Mesendoderm (in vitro differentiated cells): ENCODE results near the gene IL11RA.

ENCODE experiments used
- DNase-seq: peaks from one replicate; pipeline ENCODE4 v3.0.0; 2013
- H2AK5ac ChIP-seq: 2 replicates; pipeline ENCODE4 v1.6.1; 2013; ENCODE audit warnings: low read length, inconsistent platforms
- H2BK120ac ChIP-seq: 2 replicates; pipeline ENCODE4 v1.6.1; 2013; ENCODE audit warnings: low read depth, mild to moderate bottlenecking, low read length, moderate library complexity, mixed read lengths
- H2BK15ac ChIP-seq: replicated peaks from 2 replicates; pipeline ENCODE4 v1.6.1; 2013; ENCODE audit warnings: low read depth, mild to moderate bottlenecking, moderate library complexity
- H2BK5ac ChIP-seq: 2 replicates; pipeline ENCODE4 v1.6.1; 2013; ENCODE audit warnings: low read length, inconsistent platforms
- H3K18ac ChIP-seq: 2 replicates; pipeline ENCODE4 v1.6.1; 2013; ENCODE audit warnings: mild to moderate bottlenecking, low read length, mixed read lengths
- H3K23ac ChIP-seq: one replicate; pipeline ENCODE4 v1.6.1; 2013; ENCODE audit warnings: low read length
- H3K27ac ChIP-seq: 2 replicates; pipeline ENCODE4 v1.5.1; 2013; ENCODE audit warnings: low read depth, mild to moderate bottlenecking, inconsistent platforms, low read length, moderate library complexity
- H3K27me3 ChIP-seq: 2 replicates; pipeline ENCODE4 v1.6.1; 2013; ENCODE audit warnings: low read length, control low read depth, mild to moderate bottlenecking, inconsistent platforms; ENCODE audit not compliant: insufficient read depth, poor library complexity
- H3K36me3 ChIP-seq: 2 replicates; pipeline ENCODE4 v1.6.1; 2013; ENCODE audit warnings: low read length, inconsistent platforms; ENCODE audit not compliant: control insufficient read depth, insufficient read depth
- H3K4ac ChIP-seq: one replicate; pipeline ENCODE4 v1.6.1; 2013; ENCODE audit warnings: low read depth, mild to moderate bottlenecking, low read length, moderate library complexity
- H3K4me1 ChIP-seq: 2 replicates; pipeline ENCODE4 v1.6.1; 2013; ENCODE audit warnings: low read depth, low read length, inconsistent platforms; ENCODE audit not compliant: control insufficient read depth
- H3K4me2 ChIP-seq: 2 replicates; pipeline ENCODE4 v1.6.1; 2013; ENCODE audit warnings: low read length
- H3K4me3 ChIP-seq: 2 replicates; pipeline ENCODE4 v1.5.1; 2013; ENCODE audit warnings: mild to moderate bottlenecking, low read length
- H3K56ac ChIP-seq: one replicate; pipeline ENCODE4 v1.6.1; 2013; ENCODE audit warnings: low read length
- H3K79me1 ChIP-seq: 2 replicates; pipeline ENCODE4 v1.6.1; 2013; ENCODE audit warnings: low read length, inconsistent platforms
- H3K79me2 ChIP-seq: 2 replicates; pipeline ENCODE4 v1.6.1; 2013; ENCODE audit warnings: mild to moderate bottlenecking, low read length; ENCODE audit not compliant: control insufficient read depth, insufficient read depth
- H3K9ac ChIP-seq: 2 replicates; pipeline ENCODE4 v1.6.1; 2013; ENCODE audit warnings: low read length, inconsistent platforms
- H4K5ac ChIP-seq: one replicate; pipeline ENCODE4 v1.6.1; 2013; ENCODE audit warnings: low read length
- H4K8ac ChIP-seq: one replicate; pipeline ENCODE4 v1.6.1; 2013; ENCODE audit warnings: low read depth, mild to moderate bottlenecking, control low read depth, low read length, moderate library complexity
- WGBS: extraction: QIAGEN DNeasy Blood & Tissue Kit; methylation state at CpG from one replicate; pipeline ENCODE4 v1.1.7; 2013; ENCODE audit warnings: low lambda C conversion rate, missing lambda C conversion rate; ENCODE audit not compliant: insufficient coverage; ENCODE audit errors: extremely low coverage; 5-methylcytosine and 5-hydroxymethylcytosine counted together

IL11RA gene

GRCh38 chr9:34675869-34676268 lies 23.9 kb downstream of the IL11RA start:
- Histone ChIP-seq H3K23ac (no peak overlapping the region), H3K56ac (no peak overlapping the region), H3K27ac (no peak overlapping the region), H3K36me3 (no peaks in the 10 kb centered on the region), H2BK120ac (no peak overlapping the region), H3K4me1 (no peaks in the 10 kb centered on the region), H2BK5ac (no peak overlapping the region), H3K4me3 (no peak overlapping the region), H3K79me1 (no peaks in the 10 kb centered on the region), H2BK15ac (no peak overlapping the region), H3K27me3 (no peaks in the 10 kb centered on the region), H4K8ac (no peak overlapping the region), H2AK5ac (no peak overlapping the region), H3K4ac (no peak overlapping the region), H3K18ac (no peak overlapping the region), H3K4me2 (no peak overlapping the region), H3K9ac (no peak overlapping the region), H3K79me2 (no peaks in the 10 kb centered on the region), H4K5ac (no peak overlapping the region)
- no CpG with 5 or more reads among the region's 2 CpGs for WGBS
- no peak for DNase-seq

DNA sequence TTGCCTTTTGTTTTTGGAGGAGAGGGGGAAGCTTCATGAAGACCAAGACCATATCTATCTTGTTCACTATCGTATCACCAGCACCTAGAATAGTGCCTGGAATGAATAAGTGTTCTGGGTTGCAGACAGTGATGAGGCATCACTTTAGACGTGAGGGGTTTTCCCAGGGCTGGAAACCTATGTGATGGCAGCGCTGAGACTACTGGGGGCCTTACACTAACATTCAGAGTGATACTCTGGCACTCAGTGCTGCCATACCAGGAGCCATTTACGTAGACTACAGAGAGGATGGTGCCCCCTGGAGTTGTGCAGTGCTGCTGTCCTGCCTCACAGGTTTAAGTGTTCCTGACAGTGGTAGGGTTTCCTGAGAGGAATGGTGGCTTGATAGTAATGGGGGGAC lies 32.2 kb downstream of the IL11RA start:
- H2BK120ac ChIP-seq, result no peak overlapping the region
- no peaks in the 10 kb centered on the region for H3K79me1 ChIP-seq
- no peak for DNase-seq
- no peaks in the 10 kb centered on the region for H3K36me3 ChIP-seq
- no peak overlapping the region for H3K4ac ChIP-seq
- no peak overlapping the region for H3K23ac ChIP-seq
- WGBS, result no CpG with 5 or more reads among the region's 4 CpGs
- H3K9ac ChIP-seq, result no peak overlapping the region
- no peak overlapping the region for H2BK5ac ChIP-seq
- H3K27ac ChIP-seq, result no peak overlapping the region
- H3K4me3 ChIP-seq, result no peak overlapping the region
- H4K8ac ChIP-seq, result no peak overlapping the region
- H3K79me2 ChIP-seq, result no peaks in the 10 kb centered on the region
- no peak overlapping the region for H4K5ac ChIP-seq
- no peak overlapping the region for H2AK5ac ChIP-seq
- H2BK15ac ChIP-seq, result no peak overlapping the region
- no peak overlapping the region for H3K18ac ChIP-seq
- no peaks in the 10 kb centered on the region for H3K27me3 ChIP-seq
- no peak overlapping the region for H3K4me2 ChIP-seq
- no peaks in the 10 kb centered on the region for H3K4me1 ChIP-seq
- no peak overlapping the region for H3K56ac ChIP-seq

DNA sequence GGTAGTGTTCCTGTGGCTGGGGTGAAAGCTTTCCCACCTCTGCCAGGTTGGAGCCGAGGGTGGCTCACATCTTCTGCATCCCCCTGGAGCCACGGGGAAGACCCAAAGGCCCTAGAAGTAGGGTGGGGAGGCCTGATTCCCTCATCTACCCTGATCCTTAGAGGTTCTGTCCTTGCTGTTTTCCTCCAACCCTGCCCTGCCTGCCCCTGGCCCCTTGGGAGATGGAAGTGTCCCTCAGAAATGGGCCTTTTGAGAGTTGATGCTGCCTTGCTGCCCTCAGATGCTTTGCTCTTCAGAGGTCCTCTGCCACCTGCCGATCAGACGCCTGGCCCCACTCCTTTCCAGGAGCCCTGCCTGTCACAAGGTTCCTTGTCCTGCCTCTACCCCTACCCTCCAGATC lies 32.8 kb downstream of the IL11RA start:
- H3K18ac ChIP-seq, result no peak overlapping the region
- H3K56ac ChIP-seq, result no peak overlapping the region
- H3K36me3 ChIP-seq, result no peaks in the 10 kb centered on the region
- DNase-seq, result no peak
- no CpG with 5 or more reads among the region's 4 CpGs for WGBS
- H2BK120ac ChIP-seq, result no peak overlapping the region
- H3K4me2 ChIP-seq, result no peak overlapping the region
- H4K8ac ChIP-seq, result no peak overlapping the region
- H3K23ac ChIP-seq, result no peak overlapping the region
- no peaks in the 10 kb centered on the region for H3K79me2 ChIP-seq
- no peaks in the 10 kb centered on the region for H3K79me1 ChIP-seq
- H2AK5ac ChIP-seq, result no peak overlapping the region
- H3K4me1 ChIP-seq, result no peaks in the 10 kb centered on the region
- no peak overlapping the region for H3K4me3 ChIP-seq
- no peak overlapping the region for H2BK15ac ChIP-seq
- no peak overlapping the region for H3K9ac ChIP-seq
- H2BK5ac ChIP-seq, result no peak overlapping the region
- no peaks in the 10 kb centered on the region for H3K27me3 ChIP-seq
- no peak overlapping the region for H4K5ac ChIP-seq
- no peak overlapping the region for H3K4ac ChIP-seq
- no peak overlapping the region for H3K27ac ChIP-seq

GRCh38 chr9:34685591-34685990 lies 33.6 kb downstream of the IL11RA start:
- no CpG with 5 or more reads among the region's 4 CpGs for WGBS
- H2AK5ac ChIP-seq, result no peak overlapping the region

DNA sequence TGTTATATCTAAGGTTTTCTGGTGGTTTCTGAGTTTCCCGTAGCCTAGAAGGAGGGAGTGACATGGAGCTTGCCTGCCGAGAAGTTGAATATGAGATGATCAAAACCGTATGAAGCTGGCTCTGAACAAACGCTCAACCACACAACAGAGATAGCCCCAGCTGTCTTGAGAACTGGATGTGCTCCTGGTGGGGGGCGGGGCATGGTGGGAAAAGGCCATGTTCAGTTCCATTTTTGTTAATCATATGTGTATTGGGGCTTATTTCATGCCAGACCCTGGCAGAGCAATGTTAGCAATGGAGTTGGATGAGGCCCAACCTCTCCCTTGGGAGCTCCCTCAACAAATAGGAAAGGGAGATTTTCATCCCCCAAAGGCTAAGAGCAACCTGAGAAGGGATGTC lies 34.2 kb downstream of the IL11RA start:
- Histone ChIP-seq H2AK5ac (no peak overlapping the region), H3K4ac (no peak overlapping the region), H3K79me1 (no peaks in the 10 kb centered on the region), H2BK120ac (no peak overlapping the region), H3K79me2 (no peaks in the 10 kb centered on the region), H4K5ac (no peak overlapping the region), H4K8ac (no peak overlapping the region), H3K4me2 (no peak overlapping the region), H3K36me3 (no peaks in the 10 kb centered on the region), H2BK5ac (no peak overlapping the region), H3K4me3 (no peak overlapping the region), H3K4me1 (no peaks in the 10 kb centered on the region), H3K56ac (no peak overlapping the region), H3K9ac (no peak overlapping the region), H3K27ac (no peak overlapping the region), H2BK15ac (no peak overlapping the region), H3K27me3 (no peaks in the 10 kb centered on the region), H3K23ac (no peak overlapping the region), H3K18ac (no peak overlapping the region)
- DNase-seq, result no peak
- no CpG with 5 or more reads among the region's 5 CpGs for WGBS

More at GRCh38 chr9:34685591-34685990, 33.6 kb downstream of the IL11RA start:
- no peak overlapping the region for H3K18ac ChIP-seq
- H4K5ac ChIP-seq, result no peak overlapping the region
- H3K56ac ChIP-seq, result no peak overlapping the region
- H3K27ac ChIP-seq, result no peak overlapping the region
- no peak overlapping the region for H3K4me3 ChIP-seq
- H3K36me3 ChIP-seq, result no peaks in the 10 kb centered on the region
- H3K4me2 ChIP-seq, result no peak overlapping the region
- H3K23ac ChIP-seq, result no peak overlapping the region
- H2BK5ac ChIP-seq, result no peak overlapping the region
- no peaks in the 10 kb centered on the region for H3K79me2 ChIP-seq
- no peak for DNase-seq
- H3K4me1 ChIP-seq, result no peaks in the 10 kb centered on the region
- no peak overlapping the region for H2BK15ac ChIP-seq
- no peak overlapping the region for H3K9ac ChIP-seq
- no peak overlapping the region for H2BK120ac ChIP-seq
- H3K27me3 ChIP-seq, result no peaks in the 10 kb centered on the region
- no peak overlapping the region for H4K8ac ChIP-seq
- no peaks in the 10 kb centered on the region for H3K79me1 ChIP-seq
- H3K4ac ChIP-seq, result no peak overlapping the region

- no peak overlapping the region for H2BK5ac ChIP-seq
- no peak overlapping the region for H2BK120ac ChIP-seq
- H3K79me2 ChIP-seq, result no peaks in the 10 kb centered on the region
- H4K5ac ChIP-seq, result no peak overlapping the region
- no peaks in the 10 kb centered on the region for H3K79me1 ChIP-seq
- H3K27ac ChIP-seq, result no peak overlapping the region
- H3K9ac ChIP-seq, result no peak overlapping the region
- H3K56ac ChIP-seq, result no peak overlapping the region
- H2BK15ac ChIP-seq, result no peak overlapping the region
- DNase-seq, result no peak
- no peak overlapping the region for H3K4me2 ChIP-seq
- H3K4me1 ChIP-seq, result no peaks in the 10 kb centered on the region
- no peak overlapping the region for H3K23ac ChIP-seq
- H3K18ac ChIP-seq, result no peak overlapping the region
- no peak overlapping the region for H3K4ac ChIP-seq
- no CpG with 5 or more reads among the region's 1 CpG for WGBS
- no peaks in the 10 kb centered on the region for H3K36me3 ChIP-seq
- H3K4me3 ChIP-seq, result no peak overlapping the region
- no peak overlapping the region for H2AK5ac ChIP-seq
- H4K8ac ChIP-seq, result no peak overlapping the region
- no peaks in the 10 kb centered on the region for H3K27me3 ChIP-seq
Measured at GRCh38 chr9:34686732-34687131, 34.7 kb downstream of the IL11RA start.
